VCaP (cell line): ENCODE data around the gene MICAL3.

Source experiments
- H3K27ac ChIP-seq: fragments of 450-650 bp; 2 replicates; pipeline ENCODE4 v1.5.1; 2017
- CTCF ChIP-seq: fragments of 450-650 bp; conservative IDR thresholded peaks from 2 replicates; pipeline ENCODE4 v1.5.1; 2017; ENCODE audit warnings: mild to moderate bottlenecking, moderate library complexity

Gene MICAL3

GRCh38 chr22:18070041-18070440 is 45.7 kb upstream of the MICAL3 start:
- H3K27ac ChIP-seq, result peak overlapping the region; percentile 97
- no peak for TF ChIP-seq CTCF

- TF ChIP-seq CTCF, result no peak
These were observed 44.7 kb upstream of the MICAL3 start for GRCh38 chr22:18069041-18069440.

GRCh38 chr22:18068381-18068988 is 44.1 kb upstream of the MICAL3 start:
- peak overlapping the region; percentile 97; the same call in 1 of the 2 replicates for H3K27ac ChIP-seq
- TF ChIP-seq CTCF, result no peak

More at GRCh38 chr22:18069041-18069440, 44.7 kb upstream of the MICAL3 start:
- H3K27ac ChIP-seq, result peak overlapping the region; percentile 97

- H3K27ac ChIP-seq, result no peak overlapping the region; the same call in 1 of the 2 replicates
- TF ChIP-seq CTCF, result no peak
These were observed 43.4 kb upstream of the MICAL3 start for GRCh38 chr22:18067548-18068341.

GRCh38 chr22:18067121-18067520 is 42.8 kb upstream of the MICAL3 start:
- H3K27ac ChIP-seq, result no peak overlapping the region
- no peak for TF ChIP-seq CTCF

GRCh38 chr22:18066181-18066859 is 42.0 kb upstream of the MICAL3 start:
- TF ChIP-seq CTCF, result no peak
- H3K27ac ChIP-seq, result no peak overlapping the region

- no peak overlapping the region for H3K27ac ChIP-seq
- TF ChIP-seq CTCF, result no peak
These were observed 40.9 kb upstream of the MICAL3 start for GRCh38 chr22:18065256-18065655.
